Muscle layer of duodenum (tissue), 2 donors: ENCODE measurements around the gene CHP1.

Source experiments
- H3K27ac ChIP-seq: one replicate; pipeline ENCODE4 v1.7.0; 2013; ENCODE audit warnings: mild to moderate bottlenecking, low read length
- H3K27me3 ChIP-seq: one replicate; pipeline ENCODE4 v1.7.0; 2013; ENCODE audit warnings: low read depth, mild to moderate bottlenecking, control low read depth, low read length
- H3K36me3 ChIP-seq, 2 donors: one replicate each; pipeline ENCODE4 v1.7.0; 2013; ENCODE audit warnings: low read length in 2 of 2, control low read depth in 1 of 2, mild to moderate bottlenecking in 1 of 2; ENCODE audit not compliant: insufficient read depth in 2 of 2, control insufficient read depth in 1 of 2
- H3K4me1 ChIP-seq, 2 donors: one replicate each; pipeline ENCODE4 v1.7.0; 2013; ENCODE audit warnings: low read length in 2 of 2, mild to moderate bottlenecking in 2 of 2, control low read depth in 1 of 2, moderate library complexity in 1 of 2; ENCODE audit not compliant: insufficient read depth in 2 of 2, control insufficient read depth in 1 of 2
- H3K4me3 ChIP-seq, 2 donors: one replicate each; pipeline ENCODE4 v1.7.0; 2013; ENCODE audit warnings: low read length in 2 of 2, low read depth in 1 of 2, mild to moderate bottlenecking in 1 of 2
- H3K9me3 ChIP-seq, 2 donors: one replicate each; pipeline ENCODE4 v1.7.0; 2013; ENCODE audit warnings: low read length in 2 of 2, control low read depth in 1 of 2, mild to moderate bottlenecking in 1 of 2; ENCODE audit not compliant: control insufficient read depth in 1 of 2
- donor health status: healthy.

CHP1 gene

GRCh38 chr15:41230650-41231421 is at the start of gene CHP1, which contains the start of gene EXD1:
TSS of gene CHP1 (plus strand) at chr15:41231268. CDS start at chr15:41231383, 115 bp downstream.
TSS of gene EXD1 (minus strand) at chr15:41230757. CDS start at chr15:41226575, 4,182 bp downstream.
- Histone ChIP-seq H3K27me3 (no peaks in the 10 kb centered on the region), H3K4me1 (peaks cover 9 to 14% of the 10 kb centered on the region in 2 donors), H3K4me3 (peak within 1 kb of the TSS; percentile 96 to 97), H3K36me3 (no peaks in the 10 kb centered on the region), H3K27ac (peak within 1 kb of the TSS; percentile 79), H3K9me3 (no peaks in the 10 kb centered on the region)

DNA sequence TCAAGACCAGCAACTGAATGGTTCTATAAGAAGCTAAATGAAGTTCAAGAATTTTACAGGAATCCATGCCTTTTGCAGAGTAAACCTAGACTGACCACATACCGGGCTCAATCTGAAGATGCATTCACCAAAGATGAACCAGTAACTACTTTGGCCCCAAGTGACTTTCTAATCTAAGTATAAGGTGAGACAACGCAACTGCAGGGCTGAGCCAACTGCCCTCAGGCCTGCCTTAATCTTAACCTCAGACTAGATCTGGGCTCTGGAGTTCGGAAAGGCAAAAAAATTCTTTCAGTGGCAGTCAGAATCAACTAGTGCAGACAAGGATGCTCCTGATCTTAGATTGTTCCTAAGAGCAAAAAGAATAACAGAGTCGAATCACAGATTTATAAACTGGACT is 48.8 kb upstream of the CHP1 start:
- no peaks in the 10 kb centered on the region for H3K27me3 ChIP-seq
- H3K4me1 ChIP-seq: no peaks in the 10 kb centered on the region
- no peak overlapping the region for H3K4me3 ChIP-seq
- H3K9me3 ChIP-seq: no peaks in the 10 kb centered on the region
- H3K27ac ChIP-seq: no peak overlapping the region
- H3K36me3 ChIP-seq: no peaks in the 10 kb centered on the region

GRCh38 chr15:41183581-41183980 is 47.5 kb upstream of the CHP1 start:
- Histone ChIP-seq H3K27me3 (no peaks in the 10 kb centered on the region), H3K27ac (no peak overlapping the region), H3K4me1 (no peaks in the 10 kb centered on the region), H3K36me3 (no peaks in the 10 kb centered on the region), H3K9me3 (no peaks in the 10 kb centered on the region), H3K4me3 (no peak overlapping the region)

GRCh38 chr15:41194444-41194843 is 36.6 kb upstream of the CHP1 start:
- Histone ChIP-seq H3K9me3 (no peaks in the 10 kb centered on the region), H3K36me3 (no peaks in the 10 kb centered on the region), H3K4me1 (no peaks in the 10 kb centered on the region), H3K27me3 (no peaks in the 10 kb centered on the region), H3K27ac (no peak overlapping the region), H3K4me3 (no peak overlapping the region)

DNA sequence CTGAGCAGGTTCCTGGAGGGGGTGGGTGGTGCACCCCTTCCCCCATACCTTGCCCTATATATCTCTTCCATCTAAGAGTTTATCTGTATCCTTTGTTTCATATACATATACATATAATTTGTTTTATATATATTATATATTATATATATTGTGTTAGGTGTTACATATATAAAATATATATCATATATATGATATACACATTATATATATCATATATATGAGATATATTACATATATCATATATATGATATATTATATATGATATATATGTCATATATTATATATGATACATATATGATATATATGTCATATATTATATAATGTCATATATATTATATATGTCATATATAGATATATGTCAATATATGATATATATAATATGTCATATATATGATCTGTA is 31.6 kb upstream of the CHP1 start:
- H3K4me3 ChIP-seq: no peak overlapping the region
- H3K27me3 ChIP-seq: no peaks in the 10 kb centered on the region
- no peaks in the 10 kb centered on the region for H3K36me3 ChIP-seq
- H3K27ac ChIP-seq: no peak overlapping the region
- H3K4me1 ChIP-seq: no peaks in the 10 kb centered on the region
- H3K9me3 ChIP-seq: no peaks in the 10 kb centered on the region

DNA sequence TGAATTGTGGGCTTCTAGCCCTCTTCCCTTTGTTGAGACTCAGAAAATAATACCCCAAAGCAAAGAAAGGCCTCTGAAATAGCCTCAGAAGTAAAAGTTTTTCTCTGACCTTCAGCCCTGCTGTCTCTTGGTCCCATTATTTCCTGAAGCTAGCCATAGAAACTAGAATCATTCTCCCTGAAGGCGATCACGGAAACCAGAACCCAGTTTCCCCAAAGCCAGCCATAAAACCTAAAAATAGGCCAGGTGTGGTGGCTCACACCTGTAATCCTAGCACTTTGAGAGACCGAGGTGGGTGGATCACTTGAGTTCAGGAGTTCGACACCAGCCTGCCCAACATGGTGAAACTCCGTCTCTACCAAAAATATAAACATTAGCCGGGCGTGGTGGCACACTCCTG is 27.7 kb upstream of the CHP1 start:
- Histone ChIP-seq H3K27me3 (no peaks in the 10 kb centered on the region), H3K4me3 (no peak overlapping the region), H3K9me3 (no peaks in the 10 kb centered on the region), H3K36me3 (no peaks in the 10 kb centered on the region), H3K27ac (no peak overlapping the region), H3K4me1 (no peaks in the 10 kb centered on the region)

- no peak overlapping the region for H3K4me3 ChIP-seq
- H3K27ac ChIP-seq: no peak overlapping the region
- no peaks in the 10 kb centered on the region for H3K27me3 ChIP-seq
- no peaks in the 10 kb centered on the region for H3K4me1 ChIP-seq
- H3K9me3 ChIP-seq: no peaks in the 10 kb centered on the region
- no peaks in the 10 kb centered on the region for H3K36me3 ChIP-seq
These were observed 25.8 kb upstream of the CHP1 start for GRCh38 chr15:41205315-41205714.

- Histone ChIP-seq H3K27me3 (no peaks in the 10 kb centered on the region), H3K4me1 (no peaks in the 10 kb centered on the region), H3K27ac (no peak overlapping the region), H3K36me3 (no peaks in the 10 kb centered on the region), H3K4me3 (no peak overlapping the region), H3K9me3 (no peaks in the 10 kb centered on the region)
These were observed 23.2 kb upstream of the CHP1 start for GRCh38 chr15:41207687-41208448.

DNA sequence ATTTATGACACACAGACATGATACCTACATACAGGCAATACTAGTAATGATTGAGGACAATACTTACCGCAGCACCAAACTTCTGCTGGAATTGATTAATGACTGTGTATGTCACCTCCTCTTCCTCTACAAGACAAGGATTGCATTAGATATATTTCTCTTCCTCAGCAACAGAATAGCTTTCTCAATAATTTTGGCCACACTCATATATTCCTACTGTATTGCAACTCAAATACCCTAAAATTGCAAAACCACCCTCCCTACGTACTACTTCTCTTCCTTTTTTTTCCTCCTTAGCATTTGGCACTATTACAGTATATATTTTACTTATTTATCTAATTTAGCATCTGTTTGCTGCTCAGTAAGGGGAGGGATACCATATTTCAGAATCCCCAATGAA is 15.4 kb upstream of the CHP1 start:
- Histone ChIP-seq H3K4me3 (no peak overlapping the region), H3K9me3 (no peaks in the 10 kb centered on the region), H3K36me3 (no peaks in the 10 kb centered on the region), H3K4me1 (no peaks in the 10 kb centered on the region), H3K27me3 (no peaks in the 10 kb centered on the region), H3K27ac (no peak overlapping the region)

- Histone ChIP-seq H3K27ac (no peak overlapping the region), H3K27me3 (no peaks in the 10 kb centered on the region), H3K9me3 (no peaks in the 10 kb centered on the region), H3K4me3 (no peak overlapping the region), H3K4me1 (no peaks in the 10 kb centered on the region), H3K36me3 (no peaks in the 10 kb centered on the region)
These were observed 12.2 kb upstream of the CHP1 start for GRCh38 chr15:41218851-41219250.

DNA sequence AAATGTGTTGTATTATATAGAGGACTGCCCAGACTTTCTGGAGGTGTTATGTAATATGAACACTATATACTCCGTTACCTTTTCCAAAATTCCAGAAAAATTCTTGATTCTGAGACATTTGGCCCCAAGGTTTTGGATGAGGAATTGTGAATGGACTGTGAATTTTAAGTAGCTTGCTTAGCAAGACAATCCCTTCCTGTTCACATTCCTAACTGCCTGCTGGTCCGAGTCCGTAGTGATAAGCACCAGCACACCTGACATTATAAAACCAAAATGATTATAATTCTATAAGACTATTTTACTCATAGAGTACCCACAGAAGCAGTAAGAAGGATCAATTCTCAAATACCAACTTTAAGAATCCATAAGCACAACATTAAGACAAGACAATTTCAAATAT is 11.7 kb upstream of the CHP1 start:
- Histone ChIP-seq H3K36me3 (no peaks in the 10 kb centered on the region), H3K4me3 (no peak overlapping the region), H3K27ac (no peak overlapping the region), H3K4me1 (no peaks in the 10 kb centered on the region), H3K27me3 (no peaks in the 10 kb centered on the region), H3K9me3 (no peaks in the 10 kb centered on the region)
